ENCODE results near the gene RWDD2A.

Gene RWDD2A

GRCh38 chr6:83155794-83156193 lies 37.4 kb upstream of the RWDD2A start:
- Histone ChIP-seq H3K79me2 (ENCODE audit: insufficient read depth, low read length) (no peaks in the 10 kb centered on the region), H3K9ac (ENCODE audit: low read depth, low read length) (no peak overlapping the region), H3K36me3 (ENCODE audit: insufficient read depth, low read length) (peaks cover 51% of the 10 kb centered on the region; the same call in 1 of the 2 replicates), H2AFZ (ENCODE audit: low read depth, low read length) (no peak overlapping the region), H3K4me3 (ENCODE audit: low read depth in 1 of 2, low read length in 2 of 2) (no peak overlapping the region), H4K20me1 (ENCODE audit: insufficient read depth, low read length) (no peaks in the 10 kb centered on the region), H3K27ac (ENCODE audit: low read length) (no peak overlapping the region), H3K9me3 (ENCODE audit: insufficient read depth, low read length, severe bottlenecking) (no peaks in the 10 kb centered on the region), H3K4me1 (ENCODE audit: insufficient read depth, low read length) (no peaks in the 10 kb centered on the region), H3K27me3 (ENCODE audit: insufficient read depth, low read length, poor library complexity) (no peaks in the 10 kb centered on the region), H3K4me2 (ENCODE audit: insufficient read depth, low read length) (no peak overlapping the region)
- ATAC-seq (ENCODE audit: insufficient read depth, low read depth), result no peak
- no peak for DNase-seq
- TF ChIP-seq EZH2 (IDR thresholded peaks at IDR 0.05; ENCODE audit: borderline replicate concordance, low read depth, low read length, severe bottlenecking) (no peak), CTCF (IDR thresholded peaks at IDR 0.05; ENCODE audit: borderline replicate concordance, extremely low read depth, low read length, poor library complexity, severe bottlenecking) (no peak)

GRCh38 chr6:83160167-83160566 lies 33.0 kb upstream of the RWDD2A start:
- ATAC-seq (ENCODE audit: insufficient read depth, low read depth) (no peak), DNase-seq (no peak)
- no peaks in the 10 kb centered on the region for H3K9me3 ChIP-seq (ENCODE audit: insufficient read depth, low read length, severe bottlenecking)
- H3K27ac ChIP-seq (ENCODE audit: low read length), result no peak overlapping the region
- no peak overlapping the region for H3K4me3 ChIP-seq (ENCODE audit: low read depth in 1 of 2, low read length in 2 of 2)
- H3K4me1 ChIP-seq (ENCODE audit: insufficient read depth, low read length), result no peaks in the 10 kb centered on the region
- no peak for TF ChIP-seq CTCF (IDR thresholded peaks at IDR 0.05; ENCODE audit: borderline replicate concordance, extremely low read depth, low read length, poor library complexity, severe bottlenecking)
- no peak for TF ChIP-seq EZH2 (IDR thresholded peaks at IDR 0.05; ENCODE audit: borderline replicate concordance, low read depth, low read length, severe bottlenecking)
- no peaks in the 10 kb centered on the region for H3K79me2 ChIP-seq (ENCODE audit: insufficient read depth, low read length)
- H3K9ac ChIP-seq (ENCODE audit: low read depth, low read length), result no peak overlapping the region
- H3K4me2 ChIP-seq (ENCODE audit: insufficient read depth, low read length), result no peak overlapping the region
- H2AFZ ChIP-seq (ENCODE audit: low read depth, low read length), result no peak overlapping the region
- peaks cover 60% of the 10 kb centered on the region; the same call in 1 of the 2 replicates for H3K36me3 ChIP-seq (ENCODE audit: insufficient read depth, low read length)
- H3K27me3 ChIP-seq (ENCODE audit: insufficient read depth, low read length, poor library complexity), result no peaks in the 10 kb centered on the region
- H4K20me1 ChIP-seq (ENCODE audit: insufficient read depth, low read length), result no peaks in the 10 kb centered on the region

GRCh38 chr6:83167726-83168278 lies 25.4 kb upstream of the RWDD2A start:
- DNase-seq (no peak), ATAC-seq (ENCODE audit: insufficient read depth, low read depth) (no peak)
- H3K9me3 ChIP-seq (ENCODE audit: insufficient read depth, low read length, severe bottlenecking), result no peaks in the 10 kb centered on the region

More at GRCh38 chr6:83167726-83168278, 25.4 kb upstream of the RWDD2A start:
- Histone ChIP-seq H3K4me1 (ENCODE audit: insufficient read depth, low read length) (no peaks in the 10 kb centered on the region), H3K36me3 (ENCODE audit: insufficient read depth, low read length) (peaks cover 89% of the 10 kb centered on the region), H2AFZ (ENCODE audit: low read depth, low read length) (no peak overlapping the region), H3K79me2 (ENCODE audit: insufficient read depth, low read length) (no peaks in the 10 kb centered on the region), H3K27ac (ENCODE audit: low read length) (no peak overlapping the region), H3K4me3 (ENCODE audit: low read depth in 1 of 2, low read length in 2 of 2) (no peak overlapping the region), H3K9ac (ENCODE audit: low read depth, low read length) (no peak overlapping the region), H3K4me2 (ENCODE audit: insufficient read depth, low read length) (no peak overlapping the region), H4K20me1 (ENCODE audit: insufficient read depth, low read length) (no peaks in the 10 kb centered on the region), H3K27me3 (ENCODE audit: insufficient read depth, low read length, poor library complexity) (no peaks in the 10 kb centered on the region)
- TF ChIP-seq CTCF (IDR thresholded peaks at IDR 0.05; ENCODE audit: borderline replicate concordance, extremely low read depth, low read length, poor library complexity, severe bottlenecking) (no peak), EZH2 (IDR thresholded peaks at IDR 0.05; ENCODE audit: borderline replicate concordance, low read depth, low read length, severe bottlenecking) (no peak)
